ENCODE data around the gene MGRN1.

MGRN1 gene

GRCh38 chr16:4689864-4690704 is 65.5 kb downstream of the MGRN1 start:
- Mint-ChIP-seq H3K27me3 (no peaks in the 10 kb centered on the region), H3K9me3 (no peaks in the 10 kb centered on the region), H3K27ac (no peak overlapping the region), H3K4me3 (no peak overlapping the region), H3K4me1 (peaks cover 25% of the 10 kb centered on the region), H3K36me3 (peaks cover 29% of the 10 kb centered on the region)
- no peak for ATAC-seq

GRCh38 chr16:4690946-4691665 is 66.5 kb downstream of the MGRN1 start:
- peak overlapping the region; percentile 40 for H3K4me3 Mint-ChIP-seq
- peaks cover 25% of the 10 kb centered on the region for H3K36me3 Mint-ChIP-seq
- H3K27ac Mint-ChIP-seq, result no peak overlapping the region
- no peaks in the 10 kb centered on the region for H3K9me3 Mint-ChIP-seq
- peaks cover 32% of the 10 kb centered on the region for H3K4me1 Mint-ChIP-seq
- no peaks in the 10 kb centered on the region for H3K27me3 Mint-ChIP-seq
- no peak for ATAC-seq

- peak overlapping the region; percentile 84 for H3K27ac Mint-ChIP-seq
- H3K4me1 Mint-ChIP-seq, result peaks cover 32% of the 10 kb centered on the region
- peaks cover 18% of the 10 kb centered on the region for H3K36me3 Mint-ChIP-seq
Measured at GRCh38 chr16:4691666-4692412, 67.2 kb downstream of the MGRN1 start.

GRCh38 chr16:4692460-4693295 is 68.1 kb downstream of the MGRN1 start:
- Mint-ChIP-seq H3K27ac (peak overlapping the region; percentile 84), H3K36me3 (peaks cover 9% of the 10 kb centered on the region), H3K4me1 (peaks cover 32% of the 10 kb centered on the region), H3K27me3 (no peaks in the 10 kb centered on the region), H3K4me3 (peak overlapping the region; percentile 88), H3K9me3 (no peaks in the 10 kb centered on the region)
- ATAC-seq, result peak; percentile 7

More at GRCh38 chr16:4691666-4692412, 67.2 kb downstream of the MGRN1 start:
- Mint-ChIP-seq H3K27me3 (no peaks in the 10 kb centered on the region), H3K9me3 (no peaks in the 10 kb centered on the region), H3K4me3 (peak overlapping the region; percentile 88)
- no peak for ATAC-seq

- Mint-ChIP-seq H3K4me1 (peaks cover 32% of the 10 kb centered on the region), H3K4me3 (peak within 1 kb of the TSS; percentile 88), H3K27ac (peak within 1 kb of the TSS; percentile 84), H3K36me3 (peaks cover 7% of the 10 kb centered on the region), H3K9me3 (no peaks in the 10 kb centered on the region), H3K27me3 (no peaks in the 10 kb centered on the region)
- ATAC-seq, result peak; percentile 97
Measured at GRCh38 chr16:4693296-4693955, 68.8 kb downstream of the MGRN1 start, which contains the start of gene NUDT16L1. NUDT16L1 (plus strand) TSS chr16:4693562; CDS start chr16:4693727, 165 bp downstream.

GRCh38 chr16:4693956-4694641 is 69.5 kb downstream of the MGRN1 start:
- peaks cover 32% of the 10 kb centered on the region for H3K4me1 Mint-ChIP-seq
- peaks cover 3% of the 10 kb centered on the region for H3K36me3 Mint-ChIP-seq
- peak; percentile 55 for ATAC-seq
- H3K27me3 Mint-ChIP-seq, result no peaks in the 10 kb centered on the region
- H3K4me3 Mint-ChIP-seq, result peak overlapping the region; percentile 88
- peak overlapping the region; percentile 84 for H3K27ac Mint-ChIP-seq
- H3K9me3 Mint-ChIP-seq, result no peaks in the 10 kb centered on the region

GRCh38 chr16:4694642-4695451 is 70.2 kb downstream of the MGRN1 start:
- peaks cover 32% of the 10 kb centered on the region for H3K4me1 Mint-ChIP-seq
- H3K36me3 Mint-ChIP-seq, result peaks cover 9% of the 10 kb centered on the region
- H3K27me3 Mint-ChIP-seq, result no peaks in the 10 kb centered on the region
- H3K27ac Mint-ChIP-seq, result peak overlapping the region; percentile 84
- no peak for ATAC-seq
- no peaks in the 10 kb centered on the region for H3K9me3 Mint-ChIP-seq
- H3K4me3 Mint-ChIP-seq, result peak overlapping the region; percentile 88

- ATAC-seq, result no peak
- H3K4me1 Mint-ChIP-seq, result peaks cover 32% of the 10 kb centered on the region
- no peak overlapping the region for H3K27ac Mint-ChIP-seq
- H3K36me3 Mint-ChIP-seq, result peaks cover 11% of the 10 kb centered on the region
- no peaks in the 10 kb centered on the region for H3K27me3 Mint-ChIP-seq
- peak overlapping the region; percentile 64 for H3K4me3 Mint-ChIP-seq
- H3K9me3 Mint-ChIP-seq, result no peaks in the 10 kb centered on the region
Measured at GRCh38 chr16:4695473-4696171, 71.0 kb downstream of the MGRN1 start.

- no peak for ATAC-seq
- Mint-ChIP-seq H3K4me1 (peaks cover 27% of the 10 kb centered on the region), H3K27me3 (no peaks in the 10 kb centered on the region), H3K27ac (peak overlapping the region; percentile 27), H3K9me3 (no peaks in the 10 kb centered on the region), H3K36me3 (peaks cover 11% of the 10 kb centered on the region), H3K4me3 (no peak overlapping the region)
Measured at GRCh38 chr16:4696172-4696904, 71.7 kb downstream of the MGRN1 start.

- Mint-ChIP-seq H3K36me3 (peaks cover 14% of the 10 kb centered on the region), H3K27me3 (no peaks in the 10 kb centered on the region), H3K9me3 (no peaks in the 10 kb centered on the region), H3K27ac (peak overlapping the region; percentile 27), H3K4me1 (peaks cover 22% of the 10 kb centered on the region), H3K4me3 (no peak overlapping the region)
- ATAC-seq, result no peak
Measured at GRCh38 chr16:4696905-4697847, 72.5 kb downstream of the MGRN1 start.

GRCh38 chr16:4697848-4698291 is 73.2 kb downstream of the MGRN1 start:
- Mint-ChIP-seq H3K27me3 (no peaks in the 10 kb centered on the region), H3K36me3 (peaks cover 16% of the 10 kb centered on the region), H3K27ac (no peak overlapping the region), H3K4me1 (peaks cover 15% of the 10 kb centered on the region), H3K9me3 (no peaks in the 10 kb centered on the region), H3K4me3 (no peak overlapping the region)
- no peak for ATAC-seq
